Breast epithelium (tissue), 3 donors: Measurements from ENCODE around the gene CPT1C.
A peak's percentile ranks its signal among the peaks of the same experiment; 100 is the strongest.

ENCODE experiments used
- POLR2A ChIP-seq: fragments of 450-650 bp; IDR thresholded peaks from one replicate; pipeline ENCODE4 v1.6.1; 2016; ENCODE audit warnings: antibody characterized with exemption, mild to moderate bottlenecking, moderate library complexity
- TF ChIP-seq, protein P1 (sequence below), 3 donors: fragments of 450-650 bp; IDR thresholded peaks; one replicate each; pipeline ENCODE4 v1.5.1; 2016 to 2017; ENCODE audit warnings: antibody characterized with exemption in 3 of 3, mild to moderate bottlenecking in 3 of 3, moderate library complexity in 3 of 3

GRCh38 chr19:49680421-49681351 lies 10.2 kb upstream of the CPT1C start:
- TF ChIP-seq, protein P1, sequence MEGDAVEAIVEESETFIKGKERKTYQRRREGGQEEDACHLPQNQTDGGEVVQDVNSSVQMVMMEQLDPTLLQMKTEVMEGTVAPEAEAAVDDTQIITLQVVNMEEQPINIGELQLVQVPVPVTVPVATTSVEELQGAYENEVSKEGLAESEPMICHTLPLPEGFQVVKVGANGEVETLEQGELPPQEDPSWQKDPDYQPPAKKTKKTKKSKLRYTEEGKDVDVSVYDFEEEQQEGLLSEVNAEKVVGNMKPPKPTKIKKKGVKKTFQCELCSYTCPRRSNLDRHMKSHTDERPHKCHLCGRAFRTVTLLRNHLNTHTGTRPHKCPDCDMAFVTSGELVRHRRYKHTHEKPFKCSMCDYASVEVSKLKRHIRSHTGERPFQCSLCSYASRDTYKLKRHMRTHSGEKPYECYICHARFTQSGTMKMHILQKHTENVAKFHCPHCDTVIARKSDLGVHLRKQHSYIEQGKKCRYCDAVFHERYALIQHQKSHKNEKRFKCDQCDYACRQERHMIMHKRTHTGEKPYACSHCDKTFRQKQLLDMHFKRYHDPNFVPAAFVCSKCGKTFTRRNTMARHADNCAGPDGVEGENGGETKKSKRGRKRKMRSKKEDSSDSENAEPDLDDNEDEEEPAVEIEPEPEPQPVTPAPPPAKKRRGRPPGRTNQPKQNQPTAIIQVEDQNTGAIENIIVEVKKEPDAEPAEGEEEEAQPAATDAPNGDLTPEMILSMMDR (IDR thresholded peaks at IDR 0.05), result peak; percentile 89 to 98 (median 97)
- no peak for TF ChIP-seq POLR2A
